Testis (tissue), 3 donors: ENCODE results near the gene ELF3. TPM values are rescaled to one million over a fixed set of nuclear protein-coding genes. Genes with fewer than 3 reads are reported as not detected.
A peak's percentile ranks its signal among the peaks of the same experiment; 100 is the strongest.

Experiments
- DNase-seq: peaks from one replicate; pipeline ENCODE4 v3.0.0-alpha.2; 2019
- H3K27ac ChIP-seq, 2 donors: fragments of 200-600 bp; sonication (generic); one replicate each; pipeline ENCODE4 v1.5.1; 2019
- H3K27me3 ChIP-seq: fragments of 200-600 bp; sonication (generic); one replicate; pipeline ENCODE4 v1.5.1; 2019
- H3K36me3 ChIP-seq: fragments of 200-600 bp; sonication (generic); one replicate; pipeline ENCODE4 v1.5.1; 2017; ENCODE audit warnings: low read depth; ENCODE audit errors: missing control alignments
- H3K4me1 ChIP-seq: fragments of 200-600 bp; sonication (generic); one replicate; pipeline ENCODE4 v1.5.1; 2019
- H3K4me3 ChIP-seq, 2 donors: fragments of 200-600 bp; sonication (generic); one replicate each; pipeline ENCODE4 v1.5.1; 2017 to 2019
- H3K9me3 ChIP-seq: fragments of 200-600 bp; sonication (generic); one replicate; pipeline ENCODE4 v1.5.1; 2017
- POLR2A ChIP-seq: fragments of 450-650 bp; IDR thresholded peaks from one replicate; pipeline ENCODE4 v1.6.1; 2017; ENCODE audit warnings: antibody characterized with exemption, mild to moderate bottlenecking, moderate library complexity
- whole genome bisulfite sequencing, 2 donors: methylation state at CpG; one replicate each; pipeline ENCODE4 v1.1.5; 2018; 5-methylcytosine and 5-hydroxymethylcytosine counted together
- intact Hi-C: fragments of 100-400 bp; cut with DNase I; formaldehyde crosslinking; loops from one replicate; pipeline ENCODE4 v1.15.1; 2023; ENCODE audit warnings: low total_unique reads
- polyA plus RNA-seq: library from polyadenylated mRNA; stranded (reverse); fragments of 350-450 nt; fragmentation: Illumina TruSeq; extraction: RNeasy Lipid Tissue Mini Kit (QIAGEN cat#74804); gene quantifications from one replicate; pipeline ENCODE4 v1.2.3, GENCODE V29; 2014; ENCODE audit warnings: low read depth, low replicate concordance; ENCODE audit not compliant: insufficient read depth
- total RNA-seq, 2 donors: library from RNA; depleted of rRNA; stranded (reverse); fragments of >200 nt; gene quantifications; one replicate each; pipeline ENCODE4 v1.2.3, GENCODE V29; 2016
- TF ChIP-seq, protein P1 (sequence below), 3 experiments: fragments of 450-650 bp in 2 of 3; fragments of 200-600 bp in 1 of 3; sonication (generic) in 1 of 3; IDR thresholded peaks; one replicate each; pipeline ENCODE4 v1.5.1; 2016 to 2019; ENCODE audit warnings: antibody characterized with exemption in 3 of 3, mild to moderate bottlenecking in 2 of 3, moderate library complexity in 1 of 3

ELF3 gene
- total and polyA plus RNA-seq, 3 donors from 2014 or later: 0.43 to 3.3 (median 0.79) TPM

DNA sequence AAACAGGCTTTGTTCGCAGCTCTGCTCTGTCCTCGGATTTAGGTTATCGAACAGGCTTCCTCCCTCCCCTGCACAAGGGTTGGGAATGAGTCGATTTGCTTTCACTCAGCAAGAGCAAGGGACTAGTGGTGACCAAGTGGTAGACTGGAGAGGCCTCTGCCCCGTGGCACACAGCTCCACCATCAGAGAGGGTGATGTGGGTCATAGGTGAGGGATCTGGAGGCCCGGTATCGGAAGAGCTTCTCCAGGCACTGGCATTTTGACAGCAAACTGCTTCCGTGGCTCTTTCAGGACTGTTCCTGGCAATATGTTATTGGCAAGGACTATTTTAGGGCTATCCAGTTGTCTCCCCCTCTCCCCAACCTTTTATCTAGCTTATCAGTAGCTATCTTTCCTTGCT, 3.1 kb upstream of the ELF3 start:
- H3K9me3 ChIP-seq: no peaks in the 10 kb centered on the region
- peaks cover 4% of the 10 kb centered on the region for H3K4me1 ChIP-seq
- H3K36me3 ChIP-seq: no peaks in the 10 kb centered on the region
- DNase-seq: no peak
- 56 to 61% methylated on average over 7 to 8 of the region's 8 CpGs for WGBS, 2 donors
- no peak overlapping the region for H3K4me3 ChIP-seq
- intact Hi-C loops: no loop called here
- H3K27ac ChIP-seq: no peak overlapping the region
- TF ChIP-seq POLR2A: no peak
- TF ChIP-seq, protein P1, sequence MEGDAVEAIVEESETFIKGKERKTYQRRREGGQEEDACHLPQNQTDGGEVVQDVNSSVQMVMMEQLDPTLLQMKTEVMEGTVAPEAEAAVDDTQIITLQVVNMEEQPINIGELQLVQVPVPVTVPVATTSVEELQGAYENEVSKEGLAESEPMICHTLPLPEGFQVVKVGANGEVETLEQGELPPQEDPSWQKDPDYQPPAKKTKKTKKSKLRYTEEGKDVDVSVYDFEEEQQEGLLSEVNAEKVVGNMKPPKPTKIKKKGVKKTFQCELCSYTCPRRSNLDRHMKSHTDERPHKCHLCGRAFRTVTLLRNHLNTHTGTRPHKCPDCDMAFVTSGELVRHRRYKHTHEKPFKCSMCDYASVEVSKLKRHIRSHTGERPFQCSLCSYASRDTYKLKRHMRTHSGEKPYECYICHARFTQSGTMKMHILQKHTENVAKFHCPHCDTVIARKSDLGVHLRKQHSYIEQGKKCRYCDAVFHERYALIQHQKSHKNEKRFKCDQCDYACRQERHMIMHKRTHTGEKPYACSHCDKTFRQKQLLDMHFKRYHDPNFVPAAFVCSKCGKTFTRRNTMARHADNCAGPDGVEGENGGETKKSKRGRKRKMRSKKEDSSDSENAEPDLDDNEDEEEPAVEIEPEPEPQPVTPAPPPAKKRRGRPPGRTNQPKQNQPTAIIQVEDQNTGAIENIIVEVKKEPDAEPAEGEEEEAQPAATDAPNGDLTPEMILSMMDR (IDR thresholded peaks at IDR 0.05): no peak
- H3K27me3 ChIP-seq: no peaks in the 10 kb centered on the region

DNA sequence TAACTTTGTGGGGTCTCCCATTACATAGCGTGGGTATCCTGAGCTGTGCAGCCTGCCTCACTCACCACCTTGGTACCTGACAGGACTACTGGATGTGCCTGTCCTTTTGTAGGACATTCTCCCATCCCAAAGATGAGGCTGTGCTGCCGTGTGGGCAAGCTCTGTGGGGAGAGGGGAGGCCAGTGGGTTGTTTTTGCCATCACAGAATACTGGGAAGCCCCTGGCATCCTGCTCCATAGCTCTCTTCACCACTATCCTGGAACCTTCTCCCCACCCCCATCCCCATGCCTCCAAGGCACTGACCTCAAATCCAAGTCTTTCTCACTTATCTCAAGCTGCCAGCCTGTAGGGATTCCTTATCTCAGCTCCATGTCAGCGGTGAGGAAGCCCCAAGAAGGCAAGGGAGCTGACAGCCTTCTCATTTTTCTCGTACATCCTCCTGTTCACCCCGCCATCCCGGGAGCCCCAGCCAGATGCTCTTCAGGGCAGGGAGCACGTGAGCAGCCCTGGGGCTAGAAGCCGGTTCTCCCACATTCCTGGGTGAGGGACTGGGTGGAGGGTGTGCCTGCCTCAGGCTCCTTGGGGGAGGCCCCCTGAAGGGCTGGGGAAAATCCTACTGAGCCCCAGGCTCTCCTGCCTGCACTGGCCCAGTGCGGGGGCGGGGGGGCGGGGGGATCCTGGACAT, 2.4 kb upstream of the ELF3 start:
- TF ChIP-seq, protein P1 (IDR thresholded peaks at IDR 0.05): no peak
- no peak for TF ChIP-seq POLR2A
- WGBS, 2 donors: 71 to 74% methylated on average over 6 to 11 of the region's 11 CpGs
- Histone ChIP-seq H3K9me3 (no peaks in the 10 kb centered on the region), H3K4me3 (no peak overlapping the region), H3K27me3 (no peaks in the 10 kb centered on the region), H3K4me1 (peaks cover 4% of the 10 kb centered on the region), H3K36me3 (no peaks in the 10 kb centered on the region), H3K27ac (no peak overlapping the region)
- intact Hi-C loops: no loop called here
- no peak for DNase-seq

DNA sequence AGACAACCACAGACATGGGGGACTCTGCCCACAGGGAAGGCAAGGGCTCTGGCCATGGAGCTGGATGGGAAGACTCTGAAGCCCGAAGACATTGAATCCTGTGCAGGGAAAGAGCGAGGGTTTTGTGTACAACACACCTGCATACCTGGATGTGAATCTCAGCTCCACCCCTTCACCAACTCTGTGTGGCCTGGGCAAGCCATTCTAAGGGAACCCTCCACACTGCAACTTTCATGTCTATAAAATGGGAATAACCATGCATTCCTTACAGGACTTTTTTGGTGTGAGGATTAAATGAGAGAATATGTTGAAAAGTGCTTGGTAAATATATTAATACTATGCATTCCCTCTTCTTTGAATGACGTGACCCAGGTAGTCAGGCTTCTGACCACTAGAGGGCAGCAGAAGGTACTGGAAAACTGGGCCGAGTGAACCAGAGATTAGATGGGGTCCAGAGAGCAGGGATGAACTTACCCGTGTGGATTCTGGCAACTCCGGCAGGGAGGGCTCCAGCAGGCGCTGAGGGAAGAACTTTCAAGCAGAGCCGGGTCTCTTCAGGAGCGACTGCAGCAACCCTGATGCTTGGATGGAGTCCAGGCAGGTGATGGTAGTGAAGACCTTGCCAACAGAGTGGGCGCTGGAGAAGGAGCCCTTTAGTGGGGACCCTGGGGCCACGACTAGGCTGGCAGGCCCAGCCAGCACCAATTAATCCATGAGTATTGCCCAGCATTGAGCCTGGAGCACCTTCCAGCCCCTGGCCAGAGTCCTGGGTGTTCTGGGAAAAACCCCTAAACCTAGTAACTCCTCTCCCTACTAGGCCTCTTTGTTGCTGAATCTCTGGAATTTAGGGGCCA, 834 bp upstream of the ELF3 start:
- 33 to 48% methylated on average over 11 of the region's 11 CpGs for WGBS, 2 donors

DNA sequence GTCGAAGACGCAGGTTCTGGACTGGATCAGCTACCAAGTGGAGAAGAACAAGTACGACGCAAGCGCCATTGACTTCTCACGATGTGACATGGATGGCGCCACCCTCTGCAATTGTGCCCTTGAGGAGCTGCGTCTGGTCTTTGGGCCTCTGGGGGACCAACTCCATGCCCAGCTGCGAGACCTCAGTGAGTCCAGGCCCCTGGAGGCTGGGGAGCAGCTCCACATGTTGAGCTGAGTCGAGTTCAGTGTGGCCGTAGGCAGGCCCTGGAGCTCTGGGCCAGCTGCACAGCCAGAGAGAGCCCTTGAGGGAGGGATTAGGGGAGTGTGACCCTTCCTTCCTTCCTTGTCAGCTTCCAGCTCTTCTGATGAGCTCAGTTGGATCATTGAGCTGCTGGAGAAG, 1.6 kb downstream of the ELF3 start:
- no peak for TF ChIP-seq POLR2A
- TF ChIP-seq, protein P1 (IDR thresholded peaks at IDR 0.05): no peak
- intact Hi-C loops: loop anchor here (5.0 kb wide), 1 partner anchor 120 kb away; no protein-coding TSS in a partner anchor
- H3K27ac ChIP-seq: no peak overlapping the region

More for the DNA sequence above, 834 bp upstream of the ELF3 start:
- Histone ChIP-seq H3K27ac (no peak overlapping the region), H3K4me1 (peaks cover 4% of the 10 kb centered on the region), H3K4me3 (no peak overlapping the region), H3K36me3 (no peaks in the 10 kb centered on the region), H3K27me3 (no peaks in the 10 kb centered on the region), H3K9me3 (no peaks in the 10 kb centered on the region)
- TF ChIP-seq, protein P1 (IDR thresholded peaks at IDR 0.05): peak; percentile 87 to 88 (median 88)
- TF ChIP-seq POLR2A: no peak
- intact Hi-C loops: loop anchor here (5.0 kb wide), 1 partner anchor 123 kb away; no protein-coding TSS in a partner anchor
- DNase-seq: peak; percentile 89

More for the DNA sequence above, 1.6 kb downstream of the ELF3 start:
- Histone ChIP-seq H3K9me3 (no peaks in the 10 kb centered on the region), H3K36me3 (no peaks in the 10 kb centered on the region), H3K27me3 (no peaks in the 10 kb centered on the region), H3K4me3 (no peak overlapping the region), H3K4me1 (peaks cover 4% of the 10 kb centered on the region)
- no peak for DNase-seq
- WGBS, 2 donors: 89% methylated on average over 10 to 11 of the region's 11 CpGs
